ENCODE data around the gene DAPP1.

DNA sequence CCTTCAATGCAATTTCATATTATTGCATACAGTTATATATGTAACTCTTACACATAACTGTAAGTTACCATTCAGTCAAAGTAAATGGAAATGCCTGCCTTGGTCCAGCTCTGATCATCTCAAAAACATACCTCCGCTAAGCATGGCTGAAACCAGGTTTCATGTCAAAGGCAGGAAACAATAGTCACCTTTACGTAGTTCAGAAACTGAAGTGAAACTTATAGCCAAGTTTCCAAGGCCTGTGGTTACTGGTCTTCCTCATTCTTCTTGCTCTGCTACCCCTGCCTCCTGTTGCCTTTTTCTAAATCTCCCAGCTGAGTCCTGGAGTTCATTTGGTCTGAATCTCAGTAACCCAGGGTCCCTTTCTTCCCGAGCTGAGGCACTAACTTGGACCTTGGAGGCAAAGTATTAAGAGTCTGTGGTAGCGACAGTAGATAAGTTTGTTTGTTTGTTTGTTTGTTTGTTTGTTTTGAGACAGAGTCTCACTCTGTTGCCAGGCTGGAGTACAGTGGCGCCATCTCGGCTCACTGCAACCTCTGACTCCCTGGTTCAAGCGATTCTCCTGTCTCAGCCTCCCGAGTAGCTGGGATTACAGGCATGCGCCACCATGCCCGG, 30.8 kb downstream of the DAPP1 start:
- TF ChIP-seq SP1 (CRISPR knock-in tag; conservative IDR thresholded peaks at IDR 0.05): no peak
- no peak for TF ChIP-seq GABPB1 (CRISPR knock-in tag; IDR thresholded peaks at IDR 0.05)
- TF ChIP-seq CTCF (IDR thresholded peaks at IDR 0.05): no peak
- no peak for TF ChIP-seq USF2 (CRISPR knock-in tag; IDR thresholded peaks at IDR 0.05)
- TF ChIP-seq, protein P1, sequence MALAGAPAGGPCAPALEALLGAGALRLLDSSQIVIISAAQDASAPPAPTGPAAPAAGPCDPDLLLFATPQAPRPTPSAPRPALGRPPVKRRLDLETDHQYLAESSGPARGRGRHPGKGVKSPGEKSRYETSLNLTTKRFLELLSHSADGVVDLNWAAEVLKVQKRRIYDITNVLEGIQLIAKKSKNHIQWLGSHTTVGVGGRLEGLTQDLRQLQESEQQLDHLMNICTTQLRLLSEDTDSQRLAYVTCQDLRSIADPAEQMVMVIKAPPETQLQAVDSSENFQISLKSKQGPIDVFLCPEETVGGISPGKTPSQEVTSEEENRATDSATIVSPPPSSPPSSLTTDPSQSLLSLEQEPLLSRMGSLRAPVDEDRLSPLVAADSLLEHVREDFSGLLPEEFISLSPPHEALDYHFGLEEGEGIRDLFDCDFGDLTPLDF (CRISPR knock-in tag; IDR thresholded peaks at IDR 0.05): no peak
- TF ChIP-seq ZNF263 (CRISPR knock-in tag; IDR thresholded peaks at IDR 0.05; ENCODE audit: low read depth): no peak
- TF ChIP-seq ZNF416 (CRISPR knock-in tag; IDR thresholded peaks at IDR 0.05): no peak
- no peak for TF ChIP-seq SMAD3 (CRISPR knock-in tag; IDR thresholded peaks at IDR 0.05; ENCODE audit: borderline replicate concordance)
- TF ChIP-seq JAZF1 (CRISPR knock-in tag; IDR thresholded peaks at IDR 0.05): no peak
- no peak for TF ChIP-seq MYBL2 (CRISPR knock-in tag; IDR thresholded peaks at IDR 0.05)
- no peak for TF ChIP-seq ATF3 (CRISPR knock-in tag; conservative IDR thresholded peaks at IDR 0.05)
- TF ChIP-seq, protein P2, sequence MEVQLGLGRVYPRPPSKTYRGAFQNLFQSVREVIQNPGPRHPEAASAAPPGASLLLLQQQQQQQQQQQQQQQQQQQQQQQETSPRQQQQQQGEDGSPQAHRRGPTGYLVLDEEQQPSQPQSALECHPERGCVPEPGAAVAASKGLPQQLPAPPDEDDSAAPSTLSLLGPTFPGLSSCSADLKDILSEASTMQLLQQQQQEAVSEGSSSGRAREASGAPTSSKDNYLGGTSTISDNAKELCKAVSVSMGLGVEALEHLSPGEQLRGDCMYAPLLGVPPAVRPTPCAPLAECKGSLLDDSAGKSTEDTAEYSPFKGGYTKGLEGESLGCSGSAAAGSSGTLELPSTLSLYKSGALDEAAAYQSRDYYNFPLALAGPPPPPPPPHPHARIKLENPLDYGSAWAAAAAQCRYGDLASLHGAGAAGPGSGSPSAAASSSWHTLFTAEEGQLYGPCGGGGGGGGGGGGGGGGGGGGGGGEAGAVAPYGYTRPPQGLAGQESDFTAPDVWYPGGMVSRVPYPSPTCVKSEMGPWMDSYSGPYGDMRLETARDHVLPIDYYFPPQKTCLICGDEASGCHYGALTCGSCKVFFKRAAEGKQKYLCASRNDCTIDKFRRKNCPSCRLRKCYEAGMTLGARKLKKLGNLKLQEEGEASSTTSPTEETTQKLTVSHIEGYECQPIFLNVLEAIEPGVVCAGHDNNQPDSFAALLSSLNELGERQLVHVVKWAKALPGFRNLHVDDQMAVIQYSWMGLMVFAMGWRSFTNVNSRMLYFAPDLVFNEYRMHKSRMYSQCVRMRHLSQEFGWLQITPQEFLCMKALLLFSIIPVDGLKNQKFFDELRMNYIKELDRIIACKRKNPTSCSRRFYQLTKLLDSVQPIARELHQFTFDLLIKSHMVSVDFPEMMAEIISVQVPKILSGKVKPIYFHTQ (CRISPR knock-in tag; IDR thresholded peaks at IDR 0.05): no peak
- TF ChIP-seq ZNF281 (CRISPR knock-in tag; IDR thresholded peaks at IDR 0.05): no peak
- no peak for TF ChIP-seq ETV6 (CRISPR knock-in tag; IDR thresholded peaks at IDR 0.05)
